ENCODE measurements around the gene ADCY3.
A peak's percentile ranks its signal among the peaks of the same experiment; 100 is the strongest.
"Not testable (repeated sequence)": the region's sequence is repeated elsewhere in the genome, so short reads cannot be mapped to it uniquely, and the experiment has no call there.

The ADCY3 gene

GRCh38 chr2:24816404-24816803, 103.6 kb downstream of the ADCY3 start:
- DNase-seq = no peak

DNA sequence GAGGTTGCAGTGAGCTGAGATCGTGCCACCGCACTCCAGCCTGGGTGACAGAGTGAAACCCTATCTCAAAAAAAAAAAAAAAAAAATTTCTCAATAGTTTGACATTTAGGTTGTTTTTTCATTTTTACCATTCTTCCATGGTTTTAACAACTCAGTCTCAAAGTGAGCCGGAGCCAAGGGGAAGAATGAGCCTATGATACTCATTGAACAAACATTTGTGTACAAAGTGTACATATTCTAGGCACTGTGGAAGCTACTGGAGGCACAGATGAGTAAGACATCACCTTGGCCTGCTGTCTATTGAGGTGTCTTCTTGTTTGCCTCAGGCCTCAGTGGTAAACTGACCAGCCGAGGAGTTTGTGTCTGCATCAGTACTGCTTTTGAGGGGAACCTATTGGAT, 104.9 kb downstream of the ADCY3 start:
- DNase-seq = no peak

- DNase-seq = no peak
Measured at GRCh38 chr2:24814516-24814915, 105.5 kb downstream of the ADCY3 start.

- DNase-seq = peak in 17 of 58 donors; percentile 12 to 73 (median 37)
Measured at GRCh38 chr2:24813691-24814137, 106.3 kb downstream of the ADCY3 start.

- no peak for DNase-seq
Measured at GRCh38 chr2:24809316-24810007, 110.6 kb downstream of the ADCY3 start.

DNA sequence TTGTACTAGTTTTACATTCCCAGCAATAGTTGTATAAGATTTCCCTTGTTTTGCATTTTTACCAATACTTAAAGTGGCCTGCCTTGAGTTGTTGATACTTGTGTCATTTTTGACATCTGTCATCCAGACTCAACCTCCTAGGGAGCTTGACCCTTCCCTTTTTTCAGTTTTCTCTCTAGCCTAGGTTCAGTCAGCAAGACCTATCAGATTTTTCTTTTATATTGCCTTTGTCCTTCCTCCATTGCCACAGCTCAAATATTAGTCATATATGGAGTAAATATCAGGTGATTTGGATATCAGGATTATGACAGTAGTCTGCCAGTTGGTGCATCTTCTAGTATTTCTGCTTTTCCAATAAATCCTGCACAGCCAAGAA, 113.4 kb downstream of the ADCY3 start:
- DNase-seq = no peak

DNA sequence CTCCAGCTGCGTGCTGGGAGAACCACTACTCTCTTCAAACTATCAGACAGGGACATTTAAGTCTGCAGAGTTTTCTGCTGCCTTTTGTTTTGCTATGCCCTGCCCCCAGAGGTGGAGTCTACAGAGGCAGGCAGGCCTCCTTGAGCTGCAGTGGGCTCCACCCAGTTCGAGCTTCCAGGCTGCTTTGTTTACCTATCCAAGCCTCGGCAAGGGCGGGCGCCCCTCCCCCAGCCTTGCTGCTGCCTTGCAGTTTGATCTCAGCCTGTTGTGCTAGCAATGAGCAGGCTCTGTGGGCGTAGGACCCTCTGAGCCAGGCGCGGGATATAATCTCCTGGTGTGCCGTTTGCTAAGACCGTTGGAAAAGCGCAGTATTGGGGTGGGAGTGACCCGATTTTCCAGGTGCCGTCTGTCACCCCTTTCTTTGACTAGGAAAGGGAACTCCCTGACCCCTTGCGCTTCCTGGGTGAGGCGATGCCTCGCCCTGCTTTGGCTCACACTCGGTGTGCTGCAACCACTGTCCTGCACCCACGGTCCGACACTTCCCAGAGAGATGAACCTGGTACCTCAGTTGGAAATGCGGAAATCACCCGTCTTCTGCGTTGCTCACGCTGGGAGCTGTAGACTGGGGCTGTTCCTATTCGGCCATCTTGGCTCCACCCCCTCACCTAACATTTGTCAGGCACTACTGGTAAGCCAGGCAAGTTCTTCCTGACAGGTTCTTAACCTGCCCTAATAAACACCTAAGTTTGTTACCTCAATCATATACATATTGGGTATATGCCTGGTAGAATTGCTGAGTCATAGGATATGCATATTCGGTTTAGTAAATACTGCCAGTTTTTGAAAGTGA, 114.0 kb downstream of the ADCY3 start:
- not testable (repeated sequence) for DNase-seq

DNA sequence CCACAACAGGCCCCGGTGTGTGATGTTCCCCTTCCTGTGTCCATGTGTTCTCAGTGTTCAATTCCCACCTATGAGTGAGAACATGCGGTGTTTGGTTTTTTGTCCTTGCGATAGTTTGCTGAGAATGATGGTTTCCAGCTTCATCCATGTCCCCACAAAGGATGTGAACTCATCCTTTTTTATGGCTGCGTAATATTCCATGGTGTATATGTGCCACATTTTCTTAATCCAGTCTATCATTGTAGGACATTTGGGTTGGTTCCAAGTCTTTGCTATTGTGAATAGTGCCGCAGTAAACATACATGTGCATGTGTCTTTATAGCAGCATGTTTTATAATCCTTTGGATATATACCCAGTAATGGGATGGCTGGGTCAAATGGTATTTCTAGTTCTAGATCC, 119.5 kb downstream of the ADCY3 start:
- DNase-seq = not testable (repeated sequence)

DNA sequence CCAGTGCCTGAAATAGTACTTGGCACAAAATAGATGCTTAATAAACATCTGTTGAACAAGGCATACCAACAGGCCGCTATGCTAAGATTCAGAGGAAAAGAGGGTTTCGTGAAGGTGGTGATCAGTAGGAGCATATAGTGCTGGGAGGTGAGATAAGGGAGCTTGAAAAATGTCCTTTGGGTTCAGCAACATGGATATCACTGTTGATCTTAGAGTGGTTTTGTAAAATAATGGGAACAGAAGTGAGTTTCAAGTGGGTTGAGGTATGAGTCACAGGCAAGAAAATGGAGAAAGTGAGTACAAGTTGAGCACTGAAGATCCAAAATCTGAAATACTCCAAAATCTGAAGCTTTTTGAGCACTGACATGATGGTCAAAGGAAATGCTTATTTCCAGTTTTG, 122.4 kb downstream of the ADCY3 start:
- DNase-seq = no peak

DNA sequence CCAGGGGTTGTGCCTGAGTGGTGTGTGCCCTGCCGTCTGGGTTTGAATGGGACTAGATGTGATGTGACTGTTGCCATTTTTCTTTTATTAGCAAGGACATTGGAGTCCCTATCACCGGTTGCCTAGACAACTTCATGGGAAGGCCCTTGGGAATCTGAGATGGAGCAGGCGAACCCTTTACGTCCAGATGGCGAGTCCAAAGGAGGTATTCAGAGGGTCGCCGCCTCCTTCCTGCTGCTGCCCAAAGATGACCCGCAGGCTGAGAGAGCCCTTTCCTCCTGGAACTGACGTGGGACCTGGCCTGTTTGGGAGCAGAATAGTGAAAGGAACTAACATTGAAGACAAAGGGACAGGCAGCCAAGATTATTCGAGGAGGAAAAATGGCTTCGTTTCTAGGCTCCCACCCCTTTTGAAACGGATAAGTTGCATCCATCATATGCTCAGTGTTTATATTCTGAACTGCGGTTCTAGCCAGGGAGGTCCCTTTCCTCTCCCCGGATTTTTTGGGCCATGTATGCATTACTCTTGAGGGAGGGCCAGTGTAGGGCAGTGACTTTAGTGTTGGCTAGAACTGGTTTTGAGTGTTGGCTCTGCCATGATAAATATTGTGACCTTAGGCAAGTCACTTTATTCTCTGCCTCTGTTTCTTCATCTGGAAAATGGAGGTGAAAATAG, 126.1 kb downstream of the ADCY3 start:
- peak in 2 of 58 donors; percentile 36 to 39 for DNase-seq

GRCh38 chr2:24792874-24793760, 126.9 kb downstream of the ADCY3 start, which contains the start of the genes CENPO and PTRHD1:
Gene CENPO (plus strand): TSS chr2:24793425. CDS start chr2:24793920, 495 bp downstream.
Gene PTRHD1 (minus strand): TSS chr2:24793391. CDS start chr2:24793377, 14 bp downstream.
- peak; percentile 62 to 100 (median 96) for DNase-seq

GRCh38 chr2:24792542-24792873, 127.5 kb downstream of the ADCY3 start:
- DNase-seq = no peak

- DNase-seq = no peak
Measured at GRCh38 chr2:24791452-24791851, 128.6 kb downstream of the ADCY3 start.

DNA sequence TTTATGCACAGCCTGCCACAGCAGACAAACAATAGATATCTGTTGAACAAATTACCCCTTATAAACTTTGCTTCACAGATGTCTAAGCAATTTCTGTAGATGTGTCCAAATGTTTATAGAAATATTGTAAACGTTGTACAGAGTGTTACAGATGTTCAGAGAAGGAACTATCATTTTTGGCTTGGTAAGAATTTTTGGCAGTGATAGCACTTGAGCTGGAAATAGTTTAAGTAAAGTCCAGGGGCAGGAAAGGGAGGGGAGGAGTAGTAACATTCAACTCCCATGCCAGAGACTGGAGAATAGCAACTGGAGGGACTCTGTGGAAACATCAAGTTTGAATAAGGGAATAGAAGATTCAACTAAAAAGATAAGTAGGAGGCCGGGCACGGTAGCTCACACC, 131.2 kb downstream of the ADCY3 start:
- no peak for DNase-seq

DNA sequence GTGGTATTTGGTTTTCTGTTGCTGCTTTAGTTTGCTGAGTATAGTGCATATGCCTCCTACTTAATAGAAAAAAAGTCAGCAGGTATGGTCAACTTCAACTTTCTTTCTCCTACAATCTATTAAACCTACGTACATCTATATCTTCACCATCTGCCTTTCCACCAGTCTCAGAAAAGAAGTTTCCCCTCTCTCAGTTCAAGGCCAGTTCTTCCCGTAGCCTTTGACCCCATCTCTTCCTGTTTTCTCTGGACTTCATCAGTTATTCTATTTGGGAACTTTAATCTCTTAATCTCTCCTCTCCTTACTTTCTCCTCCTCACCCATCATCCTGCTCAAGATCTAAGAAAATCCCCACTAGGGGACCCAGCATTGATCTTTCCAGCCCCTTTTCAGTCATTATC, 132.5 kb downstream of the ADCY3 start:
- no peak for DNase-seq

DNA sequence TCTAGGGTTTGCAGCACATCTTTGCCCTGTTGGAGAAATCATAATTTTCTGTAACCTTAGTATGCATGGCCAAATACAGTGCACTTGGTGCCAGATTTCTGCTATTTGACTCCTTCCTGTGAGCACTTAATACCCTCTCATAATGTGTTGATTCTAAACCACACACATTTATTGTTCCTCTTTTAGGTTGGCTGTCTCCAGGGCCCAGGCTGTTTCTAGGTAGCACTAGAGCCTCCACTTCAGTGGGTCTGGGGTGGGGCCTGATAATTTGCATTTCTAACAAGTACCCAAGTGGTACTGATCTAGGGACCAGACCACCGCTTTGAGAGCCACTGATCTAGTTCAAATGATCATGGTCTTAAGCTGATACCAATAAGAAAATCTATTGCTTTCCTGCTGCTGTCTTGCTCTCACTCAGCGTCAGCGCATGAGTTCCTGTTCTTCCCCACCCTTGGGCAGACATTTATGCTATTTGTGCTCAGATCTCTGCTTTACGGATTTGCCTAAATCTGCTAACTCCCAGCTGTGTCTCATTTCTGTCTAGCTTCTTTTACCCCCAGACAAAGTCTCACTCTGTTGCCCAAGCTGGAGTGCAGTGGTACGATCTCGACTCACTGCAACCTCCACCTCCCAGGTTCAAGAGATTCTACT, 134.2 kb downstream of the ADCY3 start:
- DNase-seq = no peak

DNA sequence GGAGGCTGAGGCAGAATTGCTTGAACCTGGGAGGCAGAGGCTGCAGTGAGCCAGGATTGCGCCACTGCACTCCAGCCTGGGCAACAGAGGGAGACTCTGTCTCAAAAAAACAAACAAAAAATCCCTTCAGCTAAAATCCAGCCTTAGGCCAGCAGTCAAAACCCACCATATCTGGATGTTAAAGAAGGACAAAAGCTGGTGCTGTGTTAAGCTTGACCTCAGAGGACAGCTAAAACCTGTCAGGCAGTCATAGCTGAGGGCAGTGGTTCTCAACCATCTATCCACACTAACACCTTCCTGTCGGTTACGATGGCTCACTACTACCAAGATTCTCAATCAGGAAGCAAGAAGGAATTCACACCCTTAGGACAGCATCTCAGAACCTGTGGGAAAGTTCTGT, 136.4 kb downstream of the ADCY3 start:
- DNase-seq = no peak

- no peak for DNase-seq
Measured at GRCh38 chr2:24779116-24779515, 140.9 kb downstream of the ADCY3 start.

DNA sequence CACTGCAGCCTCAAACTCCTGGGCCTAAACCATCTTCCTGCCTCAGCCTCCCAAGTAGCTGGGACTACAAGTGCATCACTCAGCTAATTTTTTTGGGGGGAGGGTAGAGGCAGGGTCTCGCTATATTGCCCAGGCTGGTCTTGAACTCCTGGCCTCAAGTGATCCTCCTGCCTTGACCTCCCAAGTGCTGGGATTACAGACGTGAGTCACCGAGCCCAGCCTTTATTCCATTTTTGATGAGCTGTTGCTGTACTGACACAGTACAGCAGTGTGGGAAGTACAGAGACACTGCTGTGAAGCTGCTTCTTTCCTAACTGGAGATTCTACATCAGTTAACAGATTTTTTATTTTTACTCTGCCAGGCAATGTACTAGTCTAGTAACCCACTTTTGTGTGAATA, 145.7 kb downstream of the ADCY3 start:
- DNase-seq = no peak
